ENCODE data around the gene ZC3H7A.
"Not testable (repeated sequence)": the region's sequence is repeated elsewhere in the genome, so short reads cannot be mapped to it uniquely, and the experiment has no call there.

- TF ChIP-seq CTCF (conservative IDR thresholded peaks at IDR 0.05; ENCODE audit: low read length); EZH2phosphoT487 (IDR thresholded peaks at IDR 0.05; ENCODE audit: borderline replicate concordance): not testable (repeated sequence)
These were observed 26.6 kb upstream of the ZC3H7A start for GRCh38 chr16:11823645-11824044.

Data from Loucy (cell line).